ENCODE results near the gene MARCHF10. TPM values are rescaled to one million over a fixed set of nuclear protein-coding genes. Genes with fewer than 3 reads are reported as not detected.

Gene MARCHF10
- total and polyA plus RNA-seq, 2 experiments from 2014 or later, result not detected

DNA sequence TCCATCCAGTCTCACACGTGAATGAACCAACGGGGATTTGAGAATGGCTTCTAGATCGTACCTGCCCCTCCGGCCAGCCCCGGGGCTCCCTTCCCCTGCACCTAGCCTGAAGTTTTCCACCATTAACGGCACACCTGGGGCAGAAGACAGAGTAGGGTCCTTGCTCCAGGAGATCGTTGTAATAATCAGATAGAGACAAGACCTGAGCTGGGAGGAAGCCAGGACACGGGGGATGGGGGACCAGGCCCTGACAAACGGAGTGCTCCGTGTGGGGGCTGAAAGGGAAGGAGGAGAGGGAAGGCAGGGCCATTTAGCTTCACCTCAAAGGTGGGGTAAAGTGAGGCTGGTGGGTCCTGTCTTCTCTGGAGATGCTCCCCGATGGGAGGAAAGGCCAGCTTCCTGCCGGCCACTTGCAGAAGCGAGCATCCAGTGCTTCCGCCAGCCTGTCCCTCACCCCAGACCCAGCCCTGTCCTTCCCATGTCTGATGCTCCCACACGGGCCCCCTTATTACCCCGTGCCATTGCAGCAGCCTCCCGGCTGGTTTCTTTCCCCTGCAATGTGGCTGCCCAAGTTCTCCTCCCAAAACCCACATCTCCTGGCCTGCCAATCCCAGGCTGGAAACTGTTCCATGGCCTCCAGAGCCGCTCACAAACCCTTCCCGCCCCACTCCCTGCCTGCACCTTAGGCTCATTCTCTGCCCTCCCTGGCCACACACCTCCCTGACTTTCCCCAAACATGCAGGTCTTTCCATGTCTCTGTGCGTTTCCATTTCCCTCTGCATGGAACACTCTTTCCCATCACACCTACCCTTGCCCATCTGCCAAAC lies 101.3 kb downstream of the MARCHF10 start:
- no peak for DNase-seq (ENCODE audit: low spot score)
- Histone ChIP-seq H3K27me3 (no peaks in the 10 kb centered on the region), H3K9me3 (ENCODE audit: low read depth) (no peaks in the 10 kb centered on the region), H4K20me1 (ENCODE audit: insufficient read depth, poor library complexity, severe bottlenecking) (no peaks in the 10 kb centered on the region), H3K79me2 (no peaks in the 10 kb centered on the region), H3K9me2 (replicated peaks; ENCODE audit: insufficient read depth) (no peaks in the 10 kb centered on the region), H3K36me3 (replicated peaks; ENCODE audit: insufficient read depth, low read depth) (no peaks in the 10 kb centered on the region), H2AFZ (no peak overlapping the region), H3K4me1 (ENCODE audit: insufficient read depth) (peaks cover 9% of the 10 kb centered on the region), H3K27ac (no peak overlapping the region), H3K4me3 (no peak overlapping the region), H3K4me2 (no peak overlapping the region)
- 89% methylated on average over 20 of the region's 20 CpGs for WGBS (ENCODE audit: low lambda C conversion rate, missing lambda C conversion rate)
- TF ChIP-seq EZH2phosphoT487 (IDR thresholded peaks at IDR 0.05; ENCODE audit: low read depth, severe bottlenecking, unreplicated experiment) (no peak), CTCF (IDR thresholded peaks at IDR 0.05; ENCODE audit: poor library complexity) (no peak), EZH2 (IDR thresholded peaks at IDR 0.05; ENCODE audit: borderline replicate concordance) (no peak)

GRCh38 chr17:62705778-62706597 lies 102.1 kb downstream of the MARCHF10 start:
- Histone ChIP-seq H3K4me1 (ENCODE audit: insufficient read depth) (peaks cover 9% of the 10 kb centered on the region), H4K20me1 (ENCODE audit: insufficient read depth, poor library complexity, severe bottlenecking) (no peaks in the 10 kb centered on the region), H3K79me2 (no peaks in the 10 kb centered on the region), H3K27ac (no peak overlapping the region), H3K9me3 (ENCODE audit: low read depth) (no peaks in the 10 kb centered on the region), H3K4me3 (no peak overlapping the region), H3K9me2 (replicated peaks; ENCODE audit: insufficient read depth) (no peaks in the 10 kb centered on the region), H3K36me3 (replicated peaks; ENCODE audit: insufficient read depth, low read depth) (no peaks in the 10 kb centered on the region), H3K4me2 (peak overlapping the region; percentile 87), H2AFZ (no peak overlapping the region), H3K27me3 (no peaks in the 10 kb centered on the region)
- WGBS (ENCODE audit: low lambda C conversion rate, missing lambda C conversion rate), result 34% methylated on average over 14 of the region's 14 CpGs
- DNase-seq (ENCODE audit: low spot score), result no peak
- TF ChIP-seq EZH2phosphoT487 (IDR thresholded peaks at IDR 0.05; ENCODE audit: low read depth, severe bottlenecking, unreplicated experiment) (no peak), EZH2 (IDR thresholded peaks at IDR 0.05; ENCODE audit: borderline replicate concordance) (no peak), CTCF (IDR thresholded peaks at IDR 0.05; ENCODE audit: poor library complexity) (no peak)

DNA sequence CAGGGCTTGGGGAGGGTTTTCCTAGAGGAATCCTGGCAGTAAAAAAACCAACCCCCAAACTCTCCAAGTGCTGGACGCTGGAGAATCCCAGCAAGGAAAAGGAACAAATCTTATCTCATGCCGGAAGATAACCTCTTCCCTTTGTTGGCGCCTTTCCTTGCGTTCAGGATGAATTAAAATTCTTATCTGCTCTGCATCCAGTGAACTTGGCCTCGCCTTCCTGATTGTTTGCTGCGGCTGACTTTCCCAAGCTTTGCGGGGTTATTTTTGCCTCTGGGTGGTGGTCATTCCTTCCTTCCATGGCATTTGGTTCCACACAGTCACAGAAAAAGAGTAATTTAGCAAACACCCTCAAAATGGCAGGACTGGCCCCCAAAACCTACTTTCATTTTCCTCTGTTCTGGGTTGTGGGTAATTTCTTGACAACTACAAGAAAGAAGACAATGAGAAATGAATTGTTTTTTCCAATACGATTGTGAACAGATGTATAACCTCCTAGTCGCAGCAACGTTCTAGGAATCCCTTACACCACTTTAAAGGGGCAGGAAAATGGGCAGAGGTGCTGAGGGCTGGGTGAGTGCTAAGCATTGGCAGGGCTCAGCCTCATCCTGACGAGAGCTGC lies 102.8 kb downstream of the MARCHF10 start:
- H3K27me3 ChIP-seq, result no peaks in the 10 kb centered on the region
- H3K36me3 ChIP-seq (replicated peaks; ENCODE audit: insufficient read depth, low read depth), result no peaks in the 10 kb centered on the region
- H2AFZ ChIP-seq, result no peak overlapping the region
- H3K27ac ChIP-seq, result no peak overlapping the region
- peaks cover 9% of the 10 kb centered on the region for H3K4me1 ChIP-seq (ENCODE audit: insufficient read depth)
- H4K20me1 ChIP-seq (ENCODE audit: insufficient read depth, poor library complexity, severe bottlenecking), result no peaks in the 10 kb centered on the region
- H3K9me3 ChIP-seq (ENCODE audit: low read depth), result no peaks in the 10 kb centered on the region
- no peak overlapping the region for H3K4me3 ChIP-seq
- peak overlapping the region; percentile 87 for H3K4me2 ChIP-seq
- no peaks in the 10 kb centered on the region for H3K9me2 ChIP-seq (replicated peaks; ENCODE audit: insufficient read depth)
- TF ChIP-seq CTCF (IDR thresholded peaks at IDR 0.05; ENCODE audit: poor library complexity) (peak; percentile 8), EZH2phosphoT487 (IDR thresholded peaks at IDR 0.05; ENCODE audit: low read depth, severe bottlenecking, unreplicated experiment) (no peak), EZH2 (IDR thresholded peaks at IDR 0.05; ENCODE audit: borderline replicate concordance) (no peak)
- WGBS (ENCODE audit: low lambda C conversion rate, missing lambda C conversion rate), result 24% methylated on average over 11 of the region's 11 CpGs
- no peak for DNase-seq (ENCODE audit: low spot score)
- H3K79me2 ChIP-seq, result no peaks in the 10 kb centered on the region

Measured in hepatocyte (in vitro differentiated cells).